Pancreas (tissue), 10 donors: ENCODE results near the gene DYNLT5. TPM values are rescaled to one million over a fixed set of nuclear protein-coding genes. Genes with fewer than 3 reads are reported as not detected.
"Not testable (repeated sequence)": the region's sequence is repeated elsewhere in the genome, so short reads cannot be mapped to it uniquely, and the experiment has no call there.

Experiments used
- ATAC-seq, 4 donors: fragments of 200-7000 bp; cut with Tn5 transposase; one replicate each; pipeline versions ENCODE4 v1.8.0 to v1.9.1; 2020; ENCODE audit warnings: mild to moderate bottlenecking in 4 of 4, moderate library complexity in 4 of 4
- DNase-seq, 6 donors: peaks; one replicate each; pipeline ENCODE4 v3.0.0-alpha.2; 2020
- FAIRE-seq: peaks from 2 replicates; lab custom pipeline; 2012; peaks lifted over from hg19 to GRCh38; lab: Jason Lieb, UNC
- H3K27ac ChIP-seq, 4 donors: fragments of 200-600 bp; sonication (generic); 1 replicate in 3 of 4; 2 replicates in 1 of 4; pipeline versions ENCODE4 v1.5.0 to v1.8.0; 2020
- H3K27me3 ChIP-seq, 4 donors: fragments of 200-600 bp; one replicate each; pipeline ENCODE4 v1.8.0; 2021
- H3K36me3 ChIP-seq, 3 donors: fragments of 200-600 bp; sonication (generic) in 1 of 3; one replicate each; pipeline versions ENCODE4 v1.5.0 to v1.8.0; 2020 to 2021
- H3K4me1 ChIP-seq, 3 donors: fragments of 200-600 bp; one replicate each; pipeline ENCODE4 v1.8.0; 2021
- H3K4me3 ChIP-seq, 4 donors: fragments of 200-600 bp; sonication (generic) in 2 of 4; one replicate each; pipeline versions ENCODE4 v1.5.0 to v1.8.0; 2020 to 2021
- H3K9me3 ChIP-seq, 4 donors: fragments of 200-600 bp; one replicate each; pipeline ENCODE4 v1.8.0; 2021
- CTCF ChIP-seq, 4 donors: fragments of 200-600 bp; sonication (generic) in 3 of 4; IDR thresholded peaks; one replicate each; pipeline versions ENCODE4 v1.5.0 to v1.8.0; 2021; ENCODE audit warnings: antibody characterized with exemption in 4 of 4
- WGBS, 2 donors: extraction: QIAGEN DNeasy Blood & Tissue Kit; methylation state at CpG; one replicate each; pipeline ENCODE4 v1.1.7; 2013; 5-methylcytosine and 5-hydroxymethylcytosine counted together
- intact Hi-C, 3 donors: fragments of 100-400 bp; cut with DNase I; formaldehyde crosslinking; loops; one replicate each; pipeline versions ENCODE4 v1.11.1 to v1.14.2; 2022
- polyA plus RNA-seq, 2 donors: library from polyadenylated mRNA; stranded (reverse); fragments of 200-250 nt; gene quantifications; one replicate each; pipeline ENCODE4 v1.2.3, GENCODE V29; 2013
- total RNA-seq, 6 donors: library from RNA; stranded (reverse); fragmentation: NEBNext Ultra II Directional in 4 of 6; extraction: Animal tissue kit (Norgen Biotek cat#: 25700) in 4 of 6; gene quantifications; one replicate each; pipeline versions ENCODE4 v1.2.1 to v1.2.4, GENCODE V29; 2021 to 2023
- donor health status: healthy with polysubstance abuse.
- donor health status: DM: no; HTN: no; CAD: no; lungs with moderate emphysema.
- donor health status: DM: no; HTN: no; CAD: no.
- donor health status: control.
- donor health status: control.
- donor health status: Bipolar disorder and iron deficiency.
- donor health status: DM: yes; HTN: yes; CAD: no.
- donor health status: DM: no; HTN: no; CAD: no.
- donor health status: DM: no; HTN: no; CAD: no.
- donor health status: DM: yes; HTN: yes; CAD: no.

DYNLT5 gene
- total and polyA plus RNA-seq, 8 donors, result 0.19 to 0.72 (median 0.37) TPM; not detected in 2

GRCh38 chr1:66723985-66724384 lies 28.3 kb upstream of the DYNLT5 start:
- Histone ChIP-seq H3K36me3 (no peaks in the 10 kb centered on the region), H3K9me3 (no peaks in the 10 kb centered on the region), H3K27me3 (no peaks in the 10 kb centered on the region), H3K4me1 (no peaks in the 10 kb centered on the region), H3K27ac (no peak overlapping the region), H3K4me3 (no peak overlapping the region)
- no peak for DNase-seq
- no peak for FAIRE-seq
- no peak for ATAC-seq
- TF ChIP-seq CTCF (IDR thresholded peaks at IDR 0.05), result no peak
- intact Hi-C loops, result no loop called here

- DNase-seq (peak in 2 of 6 donors; percentile 31 to 32), FAIRE-seq (no peak)
- 19 to 21% methylated on average over 9 of the region's 9 CpGs for WGBS, 2 donors
Measured at GRCh38 chr1:66725885-66726665, 26.2 kb upstream of the DYNLT5 start.

GRCh38 chr1:66728021-66728420 lies 24.2 kb upstream of the DYNLT5 start:
- no peak for DNase-seq
- Histone ChIP-seq H3K36me3 (no peaks in the 10 kb centered on the region), H3K4me1 (no peaks in the 10 kb centered on the region), H3K27ac (no peak overlapping the region), H3K9me3 (no peaks in the 10 kb centered on the region), H3K4me3 (no peak overlapping the region), H3K27me3 (no peaks in the 10 kb centered on the region)
- no peak for FAIRE-seq
- WGBS, 2 donors, result 53 to 66% methylated on average over 2 of the region's 2 CpGs
- ATAC-seq, result no peak
- intact Hi-C loops, result no loop called here
- TF ChIP-seq CTCF (IDR thresholded peaks at IDR 0.05), result no peak

More at GRCh38 chr1:66725885-66726665, 26.2 kb upstream of the DYNLT5 start:
- TF ChIP-seq CTCF (IDR thresholded peaks at IDR 0.05), result peak; percentile 76 to 94 (median 85)
- no peak overlapping the region for H3K4me3 ChIP-seq
- no peak overlapping the region for H3K27ac ChIP-seq
- H3K4me1 ChIP-seq, result no peaks in the 10 kb centered on the region
- intact Hi-C loops, result no loop called here
- peak in 3 of 4 donors; percentile 73 to 91 (median 77) for ATAC-seq
- no peaks in the 10 kb centered on the region for H3K27me3 ChIP-seq
- H3K9me3 ChIP-seq, result no peaks in the 10 kb centered on the region
- H3K36me3 ChIP-seq, result no peaks in the 10 kb centered on the region

- H3K36me3 ChIP-seq, H3K4me3 ChIP-seq, H3K4me1 ChIP-seq, H3K27me3 ChIP-seq, ATAC-seq, FAIRE-seq, DNase-seq, intact Hi-C loops, H3K9me3 ChIP-seq, H3K27ac ChIP-seq: not testable (repeated sequence)
Measured at GRCh38 chr1:66728716-66729115, 23.5 kb upstream of the DYNLT5 start.

GRCh38 chr1:66729119-66729518 lies 23.1 kb upstream of the DYNLT5 start:
- no peak overlapping the region for H3K4me3 ChIP-seq
- no peaks in the 10 kb centered on the region for H3K9me3 ChIP-seq
- FAIRE-seq (no peak), ATAC-seq (no peak), DNase-seq (no peak)
- intact Hi-C loops, result no loop called here
- H3K4me1 ChIP-seq, result no peaks in the 10 kb centered on the region
- no peaks in the 10 kb centered on the region for H3K36me3 ChIP-seq
- no peaks in the 10 kb centered on the region for H3K27me3 ChIP-seq
- no peak overlapping the region for H3K27ac ChIP-seq
- TF ChIP-seq CTCF (IDR thresholded peaks at IDR 0.05), result no peak
- 60 to 65% methylated on average over 6 of the region's 6 CpGs for WGBS, 2 donors
